Measurements from ENCODE around the gene POC1A. TPM values are rescaled to one million over a fixed set of nuclear protein-coding genes. Genes with fewer than 3 reads are reported as not detected.

POC1A gene
- total and polyA plus RNA-seq, 2 donors (not counting 3 experiments of a cell fraction or from before 2014, with no cell fraction given) = 14.8 to 19.4 TPM

- H3K9ac ChIP-seq (replicated peaks; ENCODE audit: extremely low read depth, insufficient read depth, low read length) = no peak overlapping the region
- H3K4me3 ChIP-seq (replicated peaks in 1 of 3; ENCODE audit: insufficient read depth in 1 of 3, low read depth in 1 of 3, low read length in 3 of 3) = no peak overlapping the region
- ChIA-PET POLR2A (no interaction called here), CTCF (interaction anchor here (0.6 to 1.4 kb wide), 8 partner anchors 10 to 241 kb away, joined by 3 to 7 read pairs (median 4); partner anchors contain the start of gene DUSP7)
- intact Hi-C loops (cut with micrococcal nuclease) (no loop called here), dilution Hi-C loops (cut with MboI; ENCODE audit: extremely low pct_ligation_motif_present, low sequenced_read_pairs) (no loop called here)
- FAIRE-seq (peak; percentile 69), DNase-seq (ENCODE audit: low read depth, low spot score) (peak; percentile 26)
- no peak overlapping the region for H3K4me2 ChIP-seq (ENCODE audit: insufficient read depth, low read length)
- H3K9me1 ChIP-seq (replicated peaks; ENCODE audit: control insufficient read depth, extremely low read depth, insufficient read depth, low read length) = no peaks in the 10 kb centered on the region
- H3K27ac ChIP-seq (ENCODE audit: insufficient read depth, low read depth, low read length) = peak overlapping the region; percentile 37
- BruUV-seq (replicated peaks) = no TSS peak
- TF ChIP-seq FOS (IDR thresholded peaks at IDR 0.05; ENCODE audit: borderline replicate concordance, insufficient read depth, low read length) = peak; percentile 62
- peak; percentile 10 for TF ChIP-seq JUN (IDR thresholded peaks at IDR 0.05; ENCODE audit: borderline replicate concordance, insufficient read depth, insufficient read length, low read depth)
- TF ChIP-seq MAX (IDR thresholded peaks at IDR 0.05; ENCODE audit: insufficient read depth, insufficient read length) = no peak
- peaks cover 33% of the 10 kb centered on the region for H3K4me1 ChIP-seq (ENCODE audit: control insufficient read depth, extremely low read depth, insufficient read depth, low read length)
- no peaks in the 10 kb centered on the region for H3K36me3 ChIP-seq (ENCODE audit: control insufficient read depth in 2 of 2, extremely low read depth in 1 of 2, insufficient read depth in 2 of 2, low read length in 2 of 2)
- no peaks in the 10 kb centered on the region for H3K27me3 ChIP-seq (ENCODE audit: control insufficient read depth in 2 of 2, insufficient read depth in 2 of 2, low read length in 2 of 2)
- H2AFZ ChIP-seq (ENCODE audit: low read depth, low read length) = peak overlapping the region; percentile 16
- H3K9me3 ChIP-seq (replicated peaks; ENCODE audit: control insufficient read depth, insufficient read depth, low read length) = no peaks in the 10 kb centered on the region
- no peaks in the 10 kb centered on the region for H4K20me1 ChIP-seq (replicated peaks; ENCODE audit: control insufficient read depth, extremely low read depth, insufficient read depth, low read length)
- H3K79me2 ChIP-seq (ENCODE audit: control insufficient read depth, insufficient read depth, low read length) = no peaks in the 10 kb centered on the region
These were observed 60.3 kb downstream of the POC1A start for GRCh38 chr3:52093756-52094545.

- Histone ChIP-seq H2AFZ (ENCODE audit: low read depth, low read length) (no peak overlapping the region), H3K4me3 (replicated peaks in 1 of 3; ENCODE audit: insufficient read depth in 1 of 3, low read depth in 1 of 3, low read length in 3 of 3) (no peak overlapping the region), H3K4me2 (ENCODE audit: insufficient read depth, low read length) (no peak overlapping the region), H3K27me3 (ENCODE audit: control insufficient read depth in 2 of 2, insufficient read depth in 2 of 2, low read length in 2 of 2) (no peaks in the 10 kb centered on the region), H4K20me1 (replicated peaks; ENCODE audit: control insufficient read depth, extremely low read depth, insufficient read depth, low read length) (no peaks in the 10 kb centered on the region), H3K9me3 (replicated peaks; ENCODE audit: control insufficient read depth, insufficient read depth, low read length) (no peaks in the 10 kb centered on the region), H3K9me1 (replicated peaks; ENCODE audit: control insufficient read depth, extremely low read depth, insufficient read depth, low read length) (no peaks in the 10 kb centered on the region), H3K27ac (ENCODE audit: insufficient read depth, low read depth, low read length) (no peak overlapping the region), H3K4me1 (ENCODE audit: control insufficient read depth, extremely low read depth, insufficient read depth, low read length) (peaks cover 43% of the 10 kb centered on the region), H3K79me2 (ENCODE audit: control insufficient read depth, insufficient read depth, low read length) (no peaks in the 10 kb centered on the region), H3K9ac (replicated peaks; ENCODE audit: extremely low read depth, insufficient read depth, low read length) (no peak overlapping the region), H3K36me3 (ENCODE audit: control insufficient read depth in 2 of 2, extremely low read depth in 1 of 2, insufficient read depth in 2 of 2, low read length in 2 of 2) (no peaks in the 10 kb centered on the region)
- dilution Hi-C loops (cut with MboI; ENCODE audit: extremely low pct_ligation_motif_present, low sequenced_read_pairs) = no loop called here
- TF ChIP-seq MAX (IDR thresholded peaks at IDR 0.05; ENCODE audit: insufficient read depth, insufficient read length) (no peak), MYC (IDR thresholded peaks at IDR 0.05; ENCODE audit: low read depth, low read length) (no peak), FOS (IDR thresholded peaks at IDR 0.05; ENCODE audit: borderline replicate concordance, insufficient read depth, low read length) (no peak), GATA2 (IDR thresholded peaks at IDR 0.05; ENCODE audit: insufficient read depth, insufficient read length, low read depth, low read length) (no peak), JUN (IDR thresholded peaks at IDR 0.05; ENCODE audit: borderline replicate concordance, insufficient read depth, insufficient read length, low read depth) (no peak), EZH2 (IDR thresholded peaks at IDR 0.05; ENCODE audit: borderline replicate concordance, low read depth, low read length, severe bottlenecking) (no peak), CTCF (IDR thresholded peaks at IDR 0.05; ENCODE audit: extremely low read depth in 1 of 2, insufficient read depth in 1 of 2, low read depth in 1 of 2, low read length in 2 of 2) (no peak), POLR2AphosphoS5 (IDR thresholded peaks at IDR 0.05; ENCODE audit: insufficient read depth, low read depth, low read length) (no peak), POLR2A (IDR thresholded peaks at IDR 0.05; ENCODE audit: low read depth, low read length) (no peak)
- CTCF ChIA-PET = interaction anchor here (0.9 to 1.4 kb wide), 5 partner anchors 9 to 40 kb away, joined by 3 to 7 read pairs (median 5); no protein-coding TSS in a partner anchor
- intact Hi-C loops (cut with micrococcal nuclease) = no loop called here
- POLR2A ChIA-PET = no interaction called here
- DNase-seq (ENCODE audit: low read depth, low spot score) (no peak), FAIRE-seq (no peak)
- BruUV-seq (replicated peaks) = no TSS peak
These were observed 61.3 kb downstream of the POC1A start for GRCh38 chr3:52092891-52093290.

All from endothelial cell of umbilical vein (primary cell).